HepG2 (cell line): Measurements from ENCODE around the gene AP4E1. TPM values are rescaled to one million over a fixed set of nuclear protein-coding genes. Genes with fewer than 3 reads are reported as not detected.

Source experiments
- ATAC-seq: fragments of 200-7000 bp; cut with Tn5 transposase; 3 replicates; pipeline ENCODE4 v1.9.1; 2020; ENCODE audit warnings: mild to moderate bottlenecking, moderate library complexity
- BruUV-seq: library from RNA; stranded (reverse); fragments of 400-500 nt; replicated peaks from 2 replicates; lab custom pipeline; 2021; lab: Mats Ljungman, UMichigan
- CTCF ChIA-PET: fragments of 300-600 bp; formaldehyde crosslinking; extraction: SDS; loops from one replicate; lab custom pipeline; 2021; ENCODE audit warnings: low total read pairs, inconsistent platforms, low intra/inter-chr PET ratio; lab: Yijun Ruan, JAX
- POLR2A ChIA-PET: fragments of 350-600 bp; sonication (Branson Sonifier 250); formaldehyde crosslinking; loops from one replicate; lab custom pipeline; 2020; ENCODE audit warnings: antibody characterized with exemption, inconsistent platforms; lab: Yijun Ruan, JAX
- DNase-seq: peaks from one replicate; pipeline ENCODE4 v3.0.0-alpha.2; 2015; ENCODE audit warnings: low spot score
- FAIRE-seq: peaks from 3 replicates; lab custom pipeline; 2011; peaks lifted over from hg19 to GRCh38; lab: Jason Lieb, UNC
- H2AFZ ChIP-seq: one replicate; pipeline ENCODE4 v1.6.1; 2011; ENCODE audit warnings: low read length, inconsistent platforms
- H3K27ac ChIP-seq: fragments of 300-600 bp; 3 replicates; pipeline ENCODE4 v1.8.0; 2011; ENCODE audit warnings: mixed run types, mild to moderate bottlenecking, mixed read lengths, low read length, inconsistent platforms; ENCODE audit not compliant: insufficient read depth; ENCODE audit errors: extremely low read length
- H3K27me3 ChIP-seq, 2 experiments: fragments of 200-600 bp in 1 of 2; 2 replicates in 1 of 2; 3 replicates in 1 of 2; pipeline versions ENCODE4 v1.6.0 to v1.8.0; 2011; ENCODE audit warnings: low read length in 2 of 2, mild to moderate bottlenecking in 2 of 2, moderate library complexity in 2 of 2, inconsistent platforms in 1 of 2; ENCODE audit not compliant: insufficient read depth in 2 of 2, control insufficient read depth in 1 of 2
- H3K36me3 ChIP-seq, 2 experiments: fragments of 200-600 bp in 1 of 2; replicated peaks in 1 of 2; 2 replicates in 1 of 2; 3 replicates in 1 of 2; pipeline versions ENCODE4 v1.5.1 to v1.8.0; 2011; ENCODE audit warnings: low read length in 2 of 2, inconsistent platforms in 1 of 2; ENCODE audit not compliant: insufficient read depth in 2 of 2, control insufficient read depth in 1 of 2
- H3K4me1 ChIP-seq: 2 replicates; pipeline ENCODE4 v1.5.1; 2012; ENCODE audit warnings: low read length, inconsistent platforms; ENCODE audit not compliant: insufficient read depth
- H3K4me2 ChIP-seq: 2 replicates; pipeline ENCODE4 v1.6.0; 2011; ENCODE audit warnings: low read depth, low read length, inconsistent platforms
- H3K4me3 ChIP-seq, 3 experiments: fragments of 200-600 bp in 1 of 3; sonication (generic), shearing (Covaris generic) in 1 of 3; replicated peaks in 1 of 3; 2 replicates each; pipeline ENCODE4 v1.5.1; 2011 to 2016; ENCODE audit warnings: low read length in 3 of 3, inconsistent platforms in 2 of 3, low read depth in 2 of 3, mild to moderate bottlenecking in 2 of 3, control low read depth in 1 of 3, mixed read lengths in 1 of 3; ENCODE audit not compliant: insufficient read depth in 1 of 3
- H3K79me2 ChIP-seq: one replicate; pipeline ENCODE4 v1.6.1; 2011; ENCODE audit warnings: low read length, inconsistent platforms; ENCODE audit not compliant: insufficient read depth
- H3K9ac ChIP-seq: 2 replicates; pipeline ENCODE4 v1.6.0; 2011; ENCODE audit warnings: mild to moderate bottlenecking, low read depth, low read length, inconsistent platforms; ENCODE audit not compliant: insufficient read depth
- H3K9me3 ChIP-seq: 2 replicates; pipeline ENCODE4 v1.5.1; 2012; ENCODE audit warnings: mild to moderate bottlenecking, low read length
- H4K20me1 ChIP-seq: 2 replicates; pipeline ENCODE4 v1.6.0; 2011; ENCODE audit warnings: inconsistent platforms, mild to moderate bottlenecking, low read length, moderate library complexity; ENCODE audit not compliant: insufficient read depth
- ARID3A ChIP-seq: IDR thresholded peaks from 2 replicates; pipeline ENCODE4 v1.6.1; 2012; ENCODE audit warnings: low read depth, low read length, improper control_type of control experiment
- CEBPG ChIP-seq: IDR thresholded peaks from 2 replicates; pipeline ENCODE4 v1.6.1; 2016
- IRF2 ChIP-seq: IDR thresholded peaks from 2 replicates; pipeline ENCODE4 v1.6.1; 2018; ENCODE audit warnings: missing genetic modification reagents, missing compliant biosample characterization
- KLF11 ChIP-seq: IDR thresholded peaks from 2 replicates; pipeline ENCODE4 v1.6.1; 2016; ENCODE audit warnings: missing compliant biosample characterization
- MXI1 ChIP-seq: IDR thresholded peaks from 3 replicates; pipeline ENCODE4 v1.6.1; 2012; ENCODE audit warnings: low read depth, low read length, inconsistent platforms, borderline replicate concordance
- PPARG ChIP-seq: conservative IDR thresholded peaks from 2 replicates; pipeline ENCODE4 v1.6.1; 2016; ENCODE audit warnings: missing biosample characterization, missing genetic modification reagents
- PRDM4 ChIP-seq: sonication (generic); formaldehyde crosslinking; IDR thresholded peaks from 2 replicates; pipeline ENCODE4 v1.9.0; 2021; ENCODE audit warnings: missing genetic modification reagents, borderline replicate concordance
- SALL1 ChIP-seq: sonication (generic); formaldehyde crosslinking; IDR thresholded peaks from 2 replicates; pipeline ENCODE4 v1.8.0; 2022; ENCODE audit warnings: mild to moderate bottlenecking, missing genetic modification reagents
- SMARCC2 ChIP-seq: fragments of 450-650 bp; IDR thresholded peaks from 2 replicates; pipeline ENCODE4 v1.6.1; 2017; ENCODE audit warnings: antibody characterized with exemption, mild to moderate bottlenecking
- TRIM22 ChIP-seq: fragments of 450-650 bp; IDR thresholded peaks from 2 replicates; pipeline ENCODE4 v1.6.1; 2017
- YEATS2 ChIP-seq: sonication (generic); formaldehyde crosslinking; IDR thresholded peaks from 2 replicates; pipeline ENCODE4 v1.4.0; 2020; ENCODE audit warnings: missing genetic modification reagents, borderline replicate concordance
- ZC3H4 ChIP-seq: sonication (generic); formaldehyde crosslinking; IDR thresholded peaks from 2 replicates; pipeline ENCODE4 v1.4.0; 2020; ENCODE audit warnings: missing genetic modification reagents, borderline replicate concordance
- WGBS: methylation state at CpG from one replicate; pipeline ENCODE4 v1.1.6; 2017; ENCODE audit warnings: low lambda C conversion rate; 5-methylcytosine and 5-hydroxymethylcytosine counted together
- in situ Hi-C: cut with HindIII; loops from 2 replicates; pipeline ENCODE4 v1.10.0; 2017; ENCODE audit warnings: low pct_unique_long_range_greater_than_20kb; ENCODE audit not compliant: extremely low pct_ligation_motif_present
- intact Hi-C: fragments of 100-400 bp; cut with micrococcal nuclease; formaldehyde crosslinking; loops from one replicate; pipeline ENCODE4 v1.10.0; 2022; ENCODE audit not compliant: unreplicated experiment
- polyA plus RNA-seq, 8 experiments: library from polyadenylated mRNA; depleted of rRNA in 3 of 8; stranded (reverse) in 7 of 8; unstranded in 1 of 8; fragments of >200 nt; fragmentation: Illumina TruSeq in 4 of 8; extraction: Trizol in 4 of 8; gene quantifications; 2 replicates each; pipeline versions ENCODE4 v1.2.1 to v1.2.3, GENCODE V29; 2011 to 2016; ENCODE audit warnings: low read depth in 4 of 8, missing spikeins in 1 of 8, mixed read lengths in 1 of 8; ENCODE audit not compliant: insufficient read depth in 1 of 8
- total RNA-seq, 5 experiments: library from RNA; depleted of rRNA; stranded (reverse); fragments of >200 nt; fragmentation: Illumina TruSeq; extraction: Trizol; gene quantifications; 2 replicates each; pipeline ENCODE4 v1.2.3, GENCODE V29; 2016; ENCODE audit warnings: low read depth in 1 of 5
- TF ChIP-seq, protein P1 (sequence below): sonication (generic); formaldehyde crosslinking; IDR thresholded peaks from 2 replicates; pipeline ENCODE4 v1.9.0; 2022; ENCODE audit warnings: low read depth, missing genetic modification reagents
- TF ChIP-seq, protein P2 (sequence below): IDR thresholded peaks from 2 replicates; pipeline ENCODE4 v1.6.1; 2016; ENCODE audit warnings: missing compliant biosample characterization, missing genetic modification reagents, borderline replicate concordance
- TF ChIP-seq, protein P3 (sequence below): sonication (generic); formaldehyde crosslinking; IDR thresholded peaks from 2 replicates; pipeline ENCODE4 v1.4.0; 2020; ENCODE audit warnings: missing genetic modification reagents

The AP4E1 gene
- total and polyA plus RNA-seq, 2 of the 13 experiments (the other 11 are each of a cell fraction or from before 2014, with no cell fraction given): 2.2 to 7.8 TPM

- FAIRE-seq (no peak), ATAC-seq (no peak), DNase-seq (no peak)
- H3K9me3 ChIP-seq: no peaks in the 10 kb centered on the region
- 93% methylated on average over 2 of the region's 2 CpGs for WGBS
- H3K79me2 ChIP-seq: peaks cover 11% of the 10 kb centered on the region
- no peak overlapping the region for H3K4me2 ChIP-seq
- H3K4me3 ChIP-seq: no peak overlapping the region
- H4K20me1 ChIP-seq: peaks cover 14% of the 10 kb centered on the region; the same call in 1 of the 2 replicates
- H2AFZ ChIP-seq: no peak overlapping the region
- in situ Hi-C loops: no loop called here
- CTCF ChIA-PET: no interaction called here
- intact Hi-C loops: loop anchor here (5.0 kb wide), 1 partner anchor 43 kb away; the partner anchor contains the start of gene TNFAIP8L3
- peaks cover 36% of the 10 kb centered on the region for H3K4me1 ChIP-seq
- POLR2A ChIA-PET: interaction anchor here (1.2 kb wide), 1 partner anchor 9 kb away, joined by 3 read pairs; no protein-coding TSS in a partner anchor
- H3K27ac ChIP-seq: no peak overlapping the region
- no peaks in the 10 kb centered on the region for H3K27me3 ChIP-seq
- no peak overlapping the region for H3K9ac ChIP-seq
- BruUV-seq: no TSS peak
- H3K36me3 ChIP-seq: no peaks in the 10 kb centered on the region
- TF ChIP-seq CEBPG (CRISPR knock-in tag) (no peak), KLF11 (CRISPR knock-in tag) (no peak), ARID3A (no peak), SALL1 (CRISPR knock-in tag) (no peak), IRF2 (CRISPR knock-in tag) (no peak), PRDM4 (CRISPR knock-in tag) (no peak), SMARCC2 (no peak), ZC3H4 (no peak), TRIM22 (no peak), YEATS2 (CRISPR knock-in tag) (no peak), PPARG (CRISPR knock-in tag) (no peak), MXI1 (no peak)
- TF ChIP-seq, protein P1, sequence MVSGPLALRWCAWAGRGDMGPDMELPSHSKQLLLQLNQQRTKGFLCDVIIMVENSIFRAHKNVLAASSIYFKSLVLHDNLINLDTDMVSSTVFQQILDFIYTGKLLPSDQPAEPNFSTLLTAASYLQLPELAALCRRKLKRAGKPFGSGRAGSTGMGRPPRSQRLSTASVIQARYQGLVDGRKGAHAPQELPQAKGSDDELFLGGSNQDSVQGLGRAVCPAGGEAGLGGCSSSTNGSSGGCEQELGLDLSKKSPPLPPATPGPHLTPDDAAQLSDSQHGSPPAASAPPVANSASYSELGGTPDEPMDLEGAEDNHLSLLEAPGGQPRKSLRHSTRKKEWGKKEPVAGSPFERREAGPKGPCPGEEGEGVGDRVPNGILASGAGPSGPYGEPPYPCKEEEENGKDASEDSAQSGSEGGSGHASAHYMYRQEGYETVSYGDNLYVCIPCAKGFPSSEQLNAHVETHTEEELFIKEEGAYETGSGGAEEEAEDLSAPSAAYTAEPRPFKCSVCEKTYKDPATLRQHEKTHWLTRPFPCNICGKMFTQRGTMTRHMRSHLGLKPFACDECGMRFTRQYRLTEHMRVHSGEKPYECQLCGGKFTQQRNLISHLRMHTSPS (CRISPR knock-in tag): no peak
- TF ChIP-seq, protein P2, sequence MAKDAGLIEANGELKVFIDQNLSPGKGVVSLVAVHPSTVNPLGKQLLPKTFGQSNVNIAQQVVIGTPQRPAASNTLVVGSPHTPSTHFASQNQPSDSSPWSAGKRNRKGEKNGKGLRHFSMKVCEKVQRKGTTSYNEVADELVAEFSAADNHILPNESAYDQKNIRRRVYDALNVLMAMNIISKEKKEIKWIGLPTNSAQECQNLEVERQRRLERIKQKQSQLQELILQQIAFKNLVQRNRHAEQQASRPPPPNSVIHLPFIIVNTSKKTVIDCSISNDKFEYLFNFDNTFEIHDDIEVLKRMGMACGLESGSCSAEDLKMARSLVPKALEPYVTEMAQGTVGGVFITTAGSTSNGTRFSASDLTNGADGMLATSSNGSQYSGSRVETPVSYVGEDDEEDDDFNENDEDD: no peak
- TF ChIP-seq, protein P3, sequence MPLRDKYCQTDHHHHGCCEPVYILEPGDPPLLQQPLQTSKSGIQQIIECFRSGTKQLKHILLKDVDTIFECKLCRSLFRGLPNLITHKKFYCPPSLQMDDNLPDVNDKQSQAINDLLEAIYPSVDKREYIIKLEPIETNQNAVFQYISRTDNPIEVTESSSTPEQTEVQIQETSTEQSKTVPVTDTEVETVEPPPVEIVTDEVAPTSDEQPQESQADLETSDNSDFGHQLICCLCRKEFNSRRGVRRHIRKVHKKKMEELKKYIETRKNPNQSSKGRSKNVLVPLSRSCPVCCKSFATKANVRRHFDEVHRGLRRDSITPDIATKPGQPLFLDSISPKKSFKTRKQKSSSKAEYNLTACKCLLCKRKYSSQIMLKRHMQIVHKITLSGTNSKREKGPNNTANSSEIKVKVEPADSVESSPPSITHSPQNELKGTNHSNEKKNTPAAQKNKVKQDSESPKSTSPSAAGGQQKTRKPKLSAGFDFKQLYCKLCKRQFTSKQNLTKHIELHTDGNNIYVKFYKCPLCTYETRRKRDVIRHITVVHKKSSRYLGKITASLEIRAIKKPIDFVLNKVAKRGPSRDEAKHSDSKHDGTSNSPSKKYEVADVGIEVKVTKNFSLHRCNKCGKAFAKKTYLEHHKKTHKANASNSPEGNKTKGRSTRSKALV (CRISPR knock-in tag): no peak
Measured at GRCh38 chr15:51049081-51049480, 140.6 kb downstream of the AP4E1 start.
